ENCODE measurements around the gene APOL1. TPM values are rescaled to one million over a fixed set of nuclear protein-coding genes. Genes with fewer than 3 reads are reported as not detected.
A peak's percentile ranks its signal among the peaks of the same experiment; 100 is the strongest.
"Not testable (repeated sequence)": the region's sequence is repeated elsewhere in the genome, so short reads cannot be mapped to it uniquely, and the experiment has no call there.

APOL1 gene
- total RNA-seq, 1 donor from 2014 or later = 85.8 TPM

DNA sequence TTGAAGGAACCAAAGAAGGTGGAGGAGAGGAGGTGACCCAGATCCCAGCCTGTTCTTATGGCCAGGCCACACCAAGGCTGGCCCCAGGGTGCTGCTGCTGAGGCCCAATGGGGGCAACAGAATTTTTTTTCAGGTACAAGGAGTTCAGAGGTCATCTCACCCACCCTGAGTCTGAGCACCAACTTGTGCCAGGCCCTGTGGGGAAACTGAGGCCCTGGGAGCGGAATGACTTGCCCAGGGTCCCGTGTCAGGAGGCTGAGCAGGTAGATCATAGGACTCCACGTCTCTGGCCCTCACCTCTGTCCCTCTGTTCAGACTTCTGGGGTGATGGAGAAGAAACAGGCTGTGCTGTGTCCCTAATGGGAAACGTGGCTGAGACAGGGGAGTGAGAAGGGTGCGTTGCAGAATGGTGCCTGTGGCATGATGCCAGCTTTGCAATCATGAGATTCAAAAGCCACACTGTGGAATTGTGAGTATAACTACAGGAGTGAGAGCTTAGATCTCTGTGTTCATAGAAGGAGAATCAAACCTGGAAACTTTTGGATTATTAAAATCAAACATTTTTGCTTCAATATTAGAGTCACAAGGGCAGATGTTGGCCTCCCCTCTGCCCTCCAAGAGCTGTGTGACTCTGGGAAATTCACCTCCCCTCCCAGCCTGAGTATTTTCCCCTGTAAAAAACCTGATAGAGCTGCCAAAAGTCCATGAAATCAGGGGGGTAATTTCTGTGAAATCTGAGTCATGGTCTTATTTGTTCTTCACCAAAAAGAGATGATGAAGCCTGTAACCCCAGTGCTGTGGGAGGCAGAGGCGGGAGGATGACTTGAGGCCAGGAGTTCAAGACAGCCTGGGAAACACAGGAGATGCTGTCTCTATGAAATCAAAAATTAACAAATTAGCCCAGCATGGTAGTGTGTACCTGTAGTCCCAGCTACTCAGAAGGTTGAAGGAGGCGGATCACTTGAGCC is 874 bp downstream of the APOL1 start:
- H3K36me3 ChIP-seq = peaks cover 18% of the 10 kb centered on the region
- peaks cover 52% of the 10 kb centered on the region for H3K4me1 ChIP-seq
- TF ChIP-seq, protein P1, sequence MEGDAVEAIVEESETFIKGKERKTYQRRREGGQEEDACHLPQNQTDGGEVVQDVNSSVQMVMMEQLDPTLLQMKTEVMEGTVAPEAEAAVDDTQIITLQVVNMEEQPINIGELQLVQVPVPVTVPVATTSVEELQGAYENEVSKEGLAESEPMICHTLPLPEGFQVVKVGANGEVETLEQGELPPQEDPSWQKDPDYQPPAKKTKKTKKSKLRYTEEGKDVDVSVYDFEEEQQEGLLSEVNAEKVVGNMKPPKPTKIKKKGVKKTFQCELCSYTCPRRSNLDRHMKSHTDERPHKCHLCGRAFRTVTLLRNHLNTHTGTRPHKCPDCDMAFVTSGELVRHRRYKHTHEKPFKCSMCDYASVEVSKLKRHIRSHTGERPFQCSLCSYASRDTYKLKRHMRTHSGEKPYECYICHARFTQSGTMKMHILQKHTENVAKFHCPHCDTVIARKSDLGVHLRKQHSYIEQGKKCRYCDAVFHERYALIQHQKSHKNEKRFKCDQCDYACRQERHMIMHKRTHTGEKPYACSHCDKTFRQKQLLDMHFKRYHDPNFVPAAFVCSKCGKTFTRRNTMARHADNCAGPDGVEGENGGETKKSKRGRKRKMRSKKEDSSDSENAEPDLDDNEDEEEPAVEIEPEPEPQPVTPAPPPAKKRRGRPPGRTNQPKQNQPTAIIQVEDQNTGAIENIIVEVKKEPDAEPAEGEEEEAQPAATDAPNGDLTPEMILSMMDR (IDR thresholded peaks at IDR 0.05) = no peak
- ATAC-seq (peak; percentile 6 to 40), DNase-seq (no peak)
- peak overlapping the region; percentile 64 for H3K4me3 ChIP-seq
- H3K27ac ChIP-seq = peak overlapping the region; percentile 80
- H3K27me3 ChIP-seq (ENCODE audit: low read depth) = no peaks in the 10 kb centered on the region
- no peaks in the 10 kb centered on the region for H3K9me3 ChIP-seq
- intact Hi-C loops (cut with DNase I) = no loop called here

DNA sequence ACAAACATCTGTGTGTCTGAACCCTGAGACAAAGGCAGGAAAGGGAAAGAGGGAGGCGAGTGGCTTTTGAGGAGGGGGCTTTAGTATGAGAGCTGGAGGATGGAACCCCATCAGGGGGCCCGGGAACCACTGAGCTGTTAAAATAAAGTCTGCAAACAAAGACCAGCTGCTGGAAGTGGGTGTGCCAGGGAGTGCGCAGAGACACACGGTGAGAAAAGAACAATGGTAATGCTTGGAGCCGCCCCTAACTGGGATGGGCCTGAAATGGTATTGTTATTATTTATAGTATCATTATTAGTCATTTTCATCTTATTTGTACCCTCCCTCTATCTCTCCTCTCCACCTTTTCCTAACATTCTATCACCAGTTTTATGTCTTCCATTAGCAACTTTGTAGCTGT is 2.6 kb downstream of the APOL1 start:
- H3K27me3 ChIP-seq (ENCODE audit: low read depth); H3K9me3 ChIP-seq; ATAC-seq; intact Hi-C loops (cut with DNase I); DNase-seq: not testable (repeated sequence)
- Histone ChIP-seq H3K27ac (peak overlapping the region; percentile 77), H3K36me3 (peaks cover 28% of the 10 kb centered on the region), H3K4me3 (peak overlapping the region; percentile 64), H3K4me1 (peaks cover 67% of the 10 kb centered on the region)

DNA sequence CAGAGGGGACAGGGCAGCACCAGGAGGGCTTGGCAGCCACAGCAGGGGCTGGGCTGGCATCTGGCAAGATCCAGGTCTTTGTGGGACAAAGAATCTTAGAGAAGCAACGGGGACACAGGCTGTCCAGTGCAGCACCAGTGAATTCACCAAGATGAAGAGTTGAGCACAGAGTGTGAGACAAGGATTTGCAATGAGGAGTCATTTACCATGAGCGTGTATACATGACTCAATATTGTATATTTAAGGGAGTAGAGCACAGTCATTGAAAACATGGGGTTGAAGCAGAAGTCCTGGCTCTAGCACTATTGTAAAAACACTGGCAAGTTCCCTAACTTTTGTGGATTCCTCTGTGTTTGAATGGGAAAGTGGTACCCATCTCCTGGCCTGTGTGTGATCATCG is 3.5 kb downstream of the APOL1 start:
- Histone ChIP-seq H3K36me3 (peaks cover 37% of the 10 kb centered on the region), H3K4me3 (no peak overlapping the region), H3K4me1 (peaks cover 67% of the 10 kb centered on the region), H3K27ac (no peak overlapping the region), H3K27me3 (ENCODE audit: low read depth) (no peaks in the 10 kb centered on the region), H3K9me3 (no peaks in the 10 kb centered on the region)
- DNase-seq (no peak), ATAC-seq (no peak)
- intact Hi-C loops (cut with DNase I) = no loop called here
- TF ChIP-seq, protein P1 (IDR thresholded peaks at IDR 0.05) = no peak

DNA sequence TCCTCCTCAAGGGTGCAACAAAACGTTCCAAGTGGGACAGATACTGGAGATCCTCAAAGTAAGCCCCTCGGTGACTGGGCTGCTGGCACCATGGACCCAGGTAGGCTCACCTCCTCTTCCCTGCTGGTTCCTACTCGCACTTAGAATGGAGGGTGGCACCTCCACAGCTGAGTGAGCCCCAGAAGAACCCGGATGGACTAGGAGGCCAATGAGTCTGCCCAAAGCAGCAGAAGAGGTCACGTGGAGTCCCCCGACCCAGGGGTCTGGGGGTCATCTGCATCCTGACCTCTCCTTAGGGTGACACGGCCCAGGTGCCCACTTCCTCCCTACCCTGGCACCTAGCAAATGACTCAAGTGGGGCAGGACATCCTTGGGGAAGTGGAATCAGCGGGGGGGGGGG is 4.4 kb downstream of the APOL1 start:
- H3K4me3 ChIP-seq = no peak overlapping the region
- TF ChIP-seq, protein P1 (IDR thresholded peaks at IDR 0.05) = no peak
- ATAC-seq = no peak
- peaks cover 64% of the 10 kb centered on the region for H3K4me1 ChIP-seq
- H3K27ac ChIP-seq = peak overlapping the region; percentile 31
- H3K36me3 ChIP-seq = peaks cover 46% of the 10 kb centered on the region
- no peaks in the 10 kb centered on the region for H3K9me3 ChIP-seq
- no peak for DNase-seq
- intact Hi-C loops (cut with DNase I) = no loop called here
- no peaks in the 10 kb centered on the region for H3K27me3 ChIP-seq (ENCODE audit: low read depth)

DNA sequence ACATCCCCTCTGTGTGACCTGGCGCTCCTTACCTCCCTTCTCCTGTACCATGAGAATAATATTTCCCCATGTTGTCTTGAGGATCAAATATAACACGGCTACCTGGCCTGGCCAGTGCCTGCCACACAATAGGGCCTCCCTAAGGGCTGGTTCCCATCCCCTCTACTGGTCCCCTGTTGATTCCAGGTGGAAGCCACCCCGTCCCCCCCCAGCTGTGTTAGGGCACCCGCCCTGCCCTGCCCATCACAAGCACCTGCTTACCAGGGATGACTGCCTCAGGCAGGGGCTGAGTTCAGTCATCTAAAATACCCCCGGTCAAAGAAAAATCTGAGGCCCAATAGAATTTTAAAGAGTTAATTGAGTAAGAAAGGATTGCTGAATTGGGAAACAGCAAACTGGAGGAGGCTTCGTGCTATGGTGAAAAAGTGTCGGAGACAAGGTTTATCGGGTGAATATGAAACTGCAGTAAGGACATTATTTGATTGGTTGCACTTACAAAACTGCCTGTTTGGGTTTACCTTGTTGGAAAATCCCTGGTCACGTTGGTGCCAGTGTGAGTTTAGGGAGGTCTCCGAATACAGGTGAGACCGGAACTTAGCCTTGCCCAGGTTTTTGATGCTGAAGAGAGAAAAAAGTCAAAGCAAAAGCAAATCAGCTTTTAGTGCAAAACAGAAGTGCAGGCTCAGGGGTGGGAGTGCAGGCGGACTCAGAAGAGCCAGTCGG is 5.2 kb downstream of the APOL1 start:
- DNase-seq = no peak
- peaks cover 54% of the 10 kb centered on the region for H3K36me3 ChIP-seq
- no peak overlapping the region for H3K4me3 ChIP-seq
- peaks cover 58% of the 10 kb centered on the region for H3K4me1 ChIP-seq
- no peak for ATAC-seq
- H3K27ac ChIP-seq = peak overlapping the region; percentile 60
- no peaks in the 10 kb centered on the region for H3K27me3 ChIP-seq (ENCODE audit: low read depth)
- intact Hi-C loops (cut with DNase I) = no loop called here
- TF ChIP-seq, protein P1 (IDR thresholded peaks at IDR 0.05) = no peak
- H3K9me3 ChIP-seq = no peaks in the 10 kb centered on the region

Data from lower lobe of right lung (tissue), 2 donors.